GM19463 (cell line): Measurements from ENCODE around the gene BSND.

Source experiments
- ATAC-seq: cut with Tn5 transposase; IDR thresholded peaks from one replicate; pipeline ENCODE4 v1.9.1; 2021; ENCODE audit warnings: mild to moderate bottlenecking, moderate library complexity; ENCODE audit not compliant: unreplicated experiment

The BSND gene

GRCh38 chr1:55044617-55045397 lies 46.1 kb downstream of the BSND start:
- ATAC-seq: no peak

- no peak for ATAC-seq
Observed at GRCh38 chr1:55045430-55045829, 46.7 kb downstream of the BSND start.

GRCh38 chr1:55046871-55047270 lies 48.1 kb downstream of the BSND start:
- no peak for ATAC-seq

GRCh38 chr1:55047611-55048010 lies 48.9 kb downstream of the BSND start:
- ATAC-seq: no peak

GRCh38 chr1:55048453-55049270 lies 49.9 kb downstream of the BSND start:
- ATAC-seq: no peak

GRCh38 chr1:55049271-55049913 lies 50.7 kb downstream of the BSND start:
- no peak for ATAC-seq

GRCh38 chr1:55049914-55050278 lies 51.2 kb downstream of the BSND start:
- no peak for ATAC-seq

- ATAC-seq: no peak
Observed at GRCh38 chr1:55050283-55050682, 51.5 kb downstream of the BSND start.

- ATAC-seq: no peak
Observed at GRCh38 chr1:55051169-55051568, 52.4 kb downstream of the BSND start.

- no peak for ATAC-seq
Observed at GRCh38 chr1:55051621-55052020, 52.9 kb downstream of the BSND start.

- no peak for ATAC-seq
Observed at GRCh38 chr1:55052221-55053142, 53.7 kb downstream of the BSND start.

GRCh38 chr1:55053265-55053954 lies 54.7 kb downstream of the BSND start:
- ATAC-seq: no peak

- ATAC-seq: no peak
Observed at GRCh38 chr1:55054396-55054795, 55.7 kb downstream of the BSND start.

GRCh38 chr1:55055084-55055882 lies 56.5 kb downstream of the BSND start:
- no peak for ATAC-seq

- ATAC-seq: no peak
Observed at GRCh38 chr1:55055951-55056631, 57.4 kb downstream of the BSND start.

GRCh38 chr1:55056632-55056992 lies 57.9 kb downstream of the BSND start:
- no peak for ATAC-seq

GRCh38 chr1:55057270-55057955 lies 58.7 kb downstream of the BSND start:
- no peak for ATAC-seq

- no peak for ATAC-seq
Observed at GRCh38 chr1:55057956-55058298, 59.2 kb downstream of the BSND start.
